Suppressor macrophage treated with lipopolysaccharide for 4 hours (primary cell): ENCODE data around the gene SMYD1.

Experiments used
- DNase-seq: peaks from one replicate; pipeline ENCODE4 v3.0.0-alpha.2; 2020

SMYD1 gene

DNA sequence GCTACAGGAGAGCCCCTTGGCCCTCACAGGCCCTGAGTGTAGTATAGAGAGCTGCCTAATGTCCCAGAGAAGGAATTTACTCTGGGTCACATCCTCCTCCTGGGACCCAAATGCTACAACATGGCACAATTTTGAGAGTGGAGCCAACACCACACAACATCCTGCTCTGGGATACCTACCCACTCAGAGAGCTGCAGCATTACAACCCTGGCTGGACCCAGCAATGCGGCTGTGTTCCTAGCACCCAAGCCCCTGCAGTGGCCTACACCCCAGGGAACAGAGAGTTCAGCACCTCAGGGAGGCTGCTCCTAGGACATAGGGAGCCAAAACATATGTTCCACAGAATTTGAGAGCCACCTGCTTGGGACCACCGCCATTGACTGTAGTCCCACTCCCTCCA, 79.5 kb downstream of the SMYD1 start:
- DNase-seq: no peak

DNA sequence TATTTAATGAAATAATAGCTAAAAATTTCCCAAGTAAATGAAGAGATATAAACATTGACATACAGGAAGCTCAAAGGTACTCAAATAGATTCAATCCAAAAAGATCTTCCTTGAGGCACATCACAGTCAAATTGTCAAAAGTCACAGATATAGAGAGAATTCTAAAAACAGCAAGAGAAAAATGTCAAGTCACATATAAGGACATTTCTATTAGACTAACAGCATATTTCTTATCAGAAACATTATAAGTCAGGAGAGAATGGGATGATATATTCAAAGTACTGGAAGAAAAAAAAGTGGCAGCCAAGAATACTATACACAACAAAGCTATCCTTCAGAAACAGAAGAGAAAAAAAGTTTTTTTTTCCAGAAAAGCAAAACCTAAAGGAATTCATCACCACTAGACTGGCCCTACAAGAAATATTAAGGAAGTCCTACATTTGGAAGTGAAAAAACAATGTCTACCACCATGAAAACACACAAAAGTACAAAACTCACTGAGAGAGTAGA, 81.4 kb downstream of the SMYD1 start:
- no peak for DNase-seq

DNA sequence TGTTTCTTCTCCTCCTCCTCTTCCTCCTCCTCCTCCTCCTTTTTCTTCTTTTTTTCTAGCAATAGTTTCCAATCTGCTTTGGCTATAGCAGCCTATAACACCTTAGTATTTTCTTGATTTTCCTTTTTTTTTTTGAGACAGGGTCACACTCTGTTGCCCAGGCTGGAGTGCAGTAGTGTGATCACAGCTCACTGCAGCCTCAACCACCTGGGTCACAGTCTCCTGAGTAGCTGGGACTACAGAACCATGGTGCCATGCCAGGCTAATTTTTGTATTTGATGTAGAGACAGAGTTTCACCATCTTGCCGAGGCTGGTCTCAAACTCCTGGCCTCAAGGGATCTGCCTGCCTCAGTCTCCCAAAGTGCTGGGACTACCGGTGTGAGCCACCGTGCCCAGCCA, 91.9 kb downstream of the SMYD1 start:
- no peak for DNase-seq

DNA sequence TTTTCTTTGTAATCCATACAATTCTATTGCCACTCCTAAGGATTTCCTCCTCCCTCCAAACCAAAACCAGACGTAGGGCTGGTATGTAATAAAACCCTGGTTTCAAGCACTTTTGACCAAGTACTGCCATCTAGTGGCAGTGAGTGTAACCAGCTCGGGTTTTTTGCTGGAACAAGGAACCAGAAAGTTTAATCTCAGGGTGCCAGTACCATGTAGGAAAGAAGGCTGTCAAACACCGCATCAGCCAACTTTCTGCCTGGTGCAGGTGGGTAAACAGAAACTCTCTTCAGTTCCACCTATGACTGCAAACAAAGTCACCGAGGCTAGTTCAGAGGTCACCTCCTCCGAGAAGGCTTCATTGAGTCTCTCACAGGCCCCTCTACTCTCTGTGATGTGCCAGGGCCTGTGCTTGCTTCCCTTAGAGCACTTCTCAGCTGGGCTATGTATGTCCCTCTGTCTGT, 92.4 kb downstream of the SMYD1 start:
- peak; percentile 82 for DNase-seq

DNA sequence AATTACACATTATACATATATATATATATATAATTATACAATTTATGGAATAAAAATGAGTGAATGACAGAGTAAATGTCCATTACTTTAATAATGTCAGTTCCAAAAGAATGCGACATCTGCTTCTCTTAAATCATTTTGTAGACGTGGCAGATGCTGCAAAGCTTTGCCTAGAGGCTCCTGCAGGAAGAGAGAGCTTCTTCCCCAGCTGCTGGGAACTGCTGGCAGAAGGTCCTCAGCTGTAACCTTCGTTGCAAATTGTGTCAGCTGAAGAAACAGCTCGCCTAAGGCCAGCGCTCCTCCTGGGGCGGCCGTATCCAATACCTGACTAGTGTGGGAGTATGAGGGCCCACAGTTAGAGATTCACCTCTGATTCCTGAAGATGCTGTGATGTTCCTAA, 92.9 kb downstream of the SMYD1 start:
- DNase-seq: no peak

DNA sequence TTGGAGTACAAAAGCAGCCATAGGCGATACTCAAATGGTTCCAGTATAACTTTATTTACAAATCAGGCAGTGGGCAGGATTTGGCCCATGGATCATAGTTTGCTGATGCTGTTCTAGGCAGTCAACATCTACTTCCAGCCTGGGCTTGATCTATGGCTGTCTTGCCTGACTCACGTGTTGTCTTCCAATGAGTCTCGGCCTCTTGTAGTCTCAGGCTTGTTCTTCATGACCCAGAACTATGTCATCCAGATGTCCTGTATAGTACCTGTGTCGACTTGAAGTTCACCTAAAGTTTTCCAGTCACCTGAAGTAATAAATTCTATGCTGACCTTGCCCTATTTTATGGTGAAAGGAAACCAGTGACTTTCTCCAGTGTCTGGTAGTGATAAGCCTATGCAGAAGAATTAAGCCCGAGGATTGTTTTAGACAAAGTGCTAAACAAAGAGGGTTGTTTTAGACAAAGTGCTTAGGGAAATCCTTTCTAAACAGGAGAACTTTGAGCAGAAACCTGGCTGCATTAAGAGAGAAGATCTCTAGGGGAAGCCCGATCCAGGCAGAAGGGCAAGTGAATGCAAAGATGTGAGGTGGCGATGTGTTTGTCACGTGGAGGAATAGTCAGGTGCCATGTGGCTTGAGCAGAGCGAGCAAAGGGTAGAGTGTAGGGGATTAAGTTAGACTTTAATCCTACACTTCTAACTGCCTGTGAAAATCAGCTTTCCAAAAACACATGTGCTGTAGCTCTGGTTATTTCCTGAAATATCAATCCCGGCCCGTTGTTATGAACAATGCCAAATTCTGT, 94.0 kb downstream of the SMYD1 start:
- DNase-seq: no peak
